NCI-H2196 (cell line): ENCODE results near the gene SLC25A13.
"Not testable (repeated sequence)": the region's sequence is repeated elsewhere in the genome, so short reads cannot be mapped to it uniquely, and the experiment has no call there.

Experiments
- DNase-seq: peaks from one replicate; lab custom pipeline; 2025; ENCODE audit not compliant: unreplicated experiment; lab: John Stamatoyannopoulos, UW

SLC25A13 gene

GRCh38 chr7:96326752-96327151, 4.9 kb upstream of the SLC25A13 start:
- not testable (repeated sequence) for DNase-seq

DNA sequence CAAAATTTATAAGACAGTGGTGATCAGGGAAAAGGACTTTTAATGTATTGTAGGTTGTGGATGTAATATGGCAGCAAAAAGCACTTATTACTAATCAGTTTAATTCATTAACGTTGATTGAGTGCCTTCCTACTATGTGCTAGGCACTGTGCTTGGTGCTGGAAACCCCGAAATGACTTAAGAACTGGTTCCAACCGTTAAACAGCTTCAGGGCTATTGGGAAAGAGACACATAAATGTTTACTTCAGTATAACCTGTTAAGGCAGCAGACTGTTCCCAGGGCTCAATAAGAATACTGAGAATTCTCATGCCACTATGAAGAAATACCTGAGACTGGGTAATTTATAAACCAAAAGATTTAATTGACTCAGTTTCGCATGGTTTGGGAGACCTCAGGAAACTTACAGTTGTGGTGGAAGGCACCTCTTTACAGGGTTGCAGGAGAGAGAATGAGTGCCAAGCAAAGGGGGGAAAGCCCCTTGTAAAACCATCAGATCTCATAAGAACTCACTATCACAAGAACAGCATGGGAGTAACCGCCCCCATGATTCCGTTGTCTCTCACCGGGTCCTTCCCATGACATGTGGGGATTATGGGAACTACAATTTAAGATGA, 1.1 kb upstream of the SLC25A13 start:
- no peak for DNase-seq

- DNase-seq: no peak
These were observed 436 bp upstream of the SLC25A13 start for GRCh38 chr7:96322373-96322695.

GRCh38 chr7:96321031-96321657, 754 bp downstream of the SLC25A13 start:
- DNase-seq: peak; percentile 78

DNA sequence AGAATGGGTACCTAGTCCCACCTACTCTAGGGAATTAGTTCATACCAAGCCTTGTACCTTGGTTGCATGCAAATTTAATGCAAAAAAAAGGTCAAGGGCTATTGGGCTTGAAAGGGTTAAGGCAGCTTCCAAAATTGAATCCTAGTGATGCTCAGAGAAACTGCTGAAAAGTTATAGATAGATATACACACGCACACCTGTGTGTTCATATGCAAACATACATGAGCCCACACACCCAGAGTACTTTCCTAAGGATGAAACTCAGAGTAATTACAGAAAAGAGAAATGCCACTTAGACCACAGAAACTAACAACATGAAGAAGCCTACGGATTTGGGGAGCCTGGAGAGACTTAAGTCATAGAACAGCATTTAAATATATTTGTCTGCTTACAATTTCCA, 1.5 kb downstream of the SLC25A13 start:
- DNase-seq: no peak

- DNase-seq: no peak
These were observed 2.5 kb downstream of the SLC25A13 start for GRCh38 chr7:96319439-96319838.

GRCh38 chr7:96316949-96317348, 4.9 kb downstream of the SLC25A13 start:
- DNase-seq: no peak

GRCh38 chr7:96315125-96315512, 6.8 kb downstream of the SLC25A13 start:
- DNase-seq: no peak

DNA sequence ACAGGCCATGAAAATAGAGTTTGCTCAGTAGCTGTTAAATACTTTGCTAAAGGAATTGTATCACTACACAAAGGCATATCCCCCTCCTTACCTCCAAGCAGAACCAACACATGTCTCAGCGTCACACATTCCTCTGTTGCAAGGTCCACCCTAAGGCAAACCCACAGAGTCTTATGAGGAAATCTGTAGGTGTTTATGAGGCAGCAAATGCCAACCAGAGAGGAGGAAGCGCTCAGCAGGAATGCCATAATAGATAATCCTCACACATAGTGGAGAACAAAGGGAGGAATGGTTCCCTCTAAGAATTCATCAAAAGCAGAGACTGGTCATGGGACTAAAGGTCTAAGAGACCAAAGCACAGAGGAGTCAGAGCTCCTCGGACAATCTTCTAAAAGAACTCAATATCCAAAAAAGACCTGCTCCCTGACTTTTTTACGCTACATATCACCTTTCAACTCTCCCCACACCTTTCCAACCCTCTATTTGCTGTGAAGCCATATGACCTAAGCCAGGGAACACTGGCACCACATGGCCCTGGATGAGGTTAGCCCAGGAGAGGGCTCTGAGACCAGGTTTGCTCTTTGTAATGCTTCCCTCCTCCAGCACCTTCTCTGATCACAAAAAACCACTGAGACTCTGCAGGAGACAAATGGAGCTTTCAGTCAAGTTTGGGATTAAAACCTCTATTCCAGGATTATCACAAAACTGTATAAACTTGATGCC, 7.3 kb downstream of the SLC25A13 start:
- no peak for DNase-seq

- no peak for DNase-seq
These were observed 8.0 kb downstream of the SLC25A13 start for GRCh38 chr7:96313940-96314339.

DNA sequence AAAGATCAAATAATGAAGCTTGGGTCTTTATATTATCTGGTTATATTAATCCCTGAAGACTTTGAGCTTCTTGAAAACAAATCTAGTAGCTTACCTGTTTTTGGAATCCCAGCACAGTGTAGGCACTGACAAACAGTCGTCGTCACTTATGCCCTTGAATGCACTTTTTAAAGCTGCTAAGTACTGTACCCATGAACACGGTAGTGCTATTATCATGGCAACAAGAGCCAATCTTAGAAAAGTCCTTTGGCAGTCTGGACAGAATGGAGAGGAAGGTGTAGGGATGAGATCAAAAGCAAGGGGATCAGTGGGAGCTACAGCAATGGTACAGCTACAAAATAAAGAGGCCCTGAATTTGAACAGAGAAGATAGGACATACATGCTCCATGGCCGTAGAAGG, 9.4 kb downstream of the SLC25A13 start:
- DNase-seq: no peak

- DNase-seq: no peak
These were observed 9.9 kb downstream of the SLC25A13 start for GRCh38 chr7:96311967-96312366.

DNA sequence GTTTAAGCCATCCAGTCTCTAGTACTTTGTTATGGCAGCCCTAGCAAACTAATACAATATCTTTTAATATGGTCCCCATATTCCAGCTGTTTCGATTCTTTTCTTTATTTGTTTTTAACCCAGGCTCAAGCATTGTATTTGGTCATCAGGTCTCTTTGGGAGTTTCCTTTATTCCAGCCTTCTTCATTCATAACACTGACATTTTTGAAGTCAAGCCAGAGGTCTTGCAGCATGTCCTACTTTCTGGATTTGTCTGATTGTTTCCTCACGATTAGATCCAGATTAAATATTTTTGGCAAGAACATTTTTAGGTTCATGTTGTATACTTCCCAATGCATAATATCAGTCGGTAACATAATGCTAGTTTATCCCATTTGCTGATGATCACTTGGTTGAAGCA, 11.8 kb downstream of the SLC25A13 start:
- DNase-seq: no peak

DNA sequence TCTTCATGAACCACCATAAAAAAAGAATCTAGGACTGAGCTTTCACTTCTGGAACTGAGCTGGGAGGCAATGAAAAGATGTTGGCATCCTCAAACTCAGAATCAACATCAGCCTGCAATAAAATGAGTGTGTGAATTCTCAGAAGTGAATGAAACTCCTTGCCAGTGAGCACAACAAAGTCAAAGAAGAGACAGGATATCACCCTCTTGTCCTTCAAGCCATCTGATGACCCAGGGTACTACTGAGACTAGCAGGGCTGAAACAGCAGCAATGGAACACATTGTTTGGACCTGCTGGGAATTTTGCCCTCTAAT, 13.0 kb downstream of the SLC25A13 start:
- no peak for DNase-seq

- DNase-seq: no peak
These were observed 13.5 kb downstream of the SLC25A13 start for GRCh38 chr7:96308253-96308949.

- DNase-seq: no peak
These were observed 15.3 kb downstream of the SLC25A13 start for GRCh38 chr7:96306385-96307125.

GRCh38 chr7:96305915-96306314, 16.0 kb downstream of the SLC25A13 start:
- DNase-seq: no peak

- DNase-seq: no peak
These were observed 17.3 kb downstream of the SLC25A13 start for GRCh38 chr7:96304573-96304972.

DNA sequence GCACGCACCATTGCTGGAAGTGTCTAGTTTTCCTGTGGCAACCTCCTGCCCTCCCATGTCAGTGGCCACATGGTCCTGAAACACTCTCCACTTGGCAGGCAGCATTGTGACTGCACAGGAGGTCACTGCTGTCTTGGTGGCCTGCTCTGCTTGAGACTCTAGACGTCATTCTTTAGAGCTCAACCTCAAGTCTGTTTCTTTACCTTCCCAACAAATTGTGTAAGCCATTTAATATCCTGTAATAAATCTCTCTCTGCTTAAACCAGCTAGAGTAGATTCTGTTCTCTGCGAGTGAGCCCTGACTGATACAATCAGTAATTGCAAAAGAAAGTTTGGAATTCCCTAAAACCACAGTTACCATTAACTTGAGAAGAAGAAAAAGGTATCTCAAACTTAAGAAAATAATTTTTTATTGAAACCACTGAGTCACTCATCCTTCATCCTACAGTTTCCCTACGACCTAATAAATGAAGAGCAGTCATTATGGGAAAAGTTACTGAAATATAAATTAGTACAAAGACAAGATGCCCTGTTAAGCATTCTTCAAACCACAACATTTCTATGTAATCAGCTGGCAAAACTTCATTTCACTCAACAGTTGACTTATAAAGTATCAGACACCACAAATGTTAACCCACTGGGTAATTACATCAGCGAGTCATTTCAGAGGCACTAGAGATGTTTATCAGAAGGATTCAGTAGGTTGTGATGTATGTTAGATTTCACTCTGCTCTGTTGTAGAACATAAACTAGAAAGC, 18.0 kb downstream of the SLC25A13 start:
- DNase-seq: no peak

GRCh38 chr7:96303105-96303685, 18.7 kb downstream of the SLC25A13 start:
- DNase-seq: no peak
